ENCODE results near the gene MRPS23. TPM values are rescaled to one million over a fixed set of nuclear protein-coding genes. Genes with fewer than 3 reads are reported as not detected.
A peak's percentile ranks its signal among the peaks of the same experiment; 100 is the strongest.

MRPS23 gene
- total and polyA plus RNA-seq, 9 of the 15 experiments (the other 6 are each of a cell fraction or from before 2014, with no cell fraction given): 59.1 to 298 (median 98.8) TPM

DNA sequence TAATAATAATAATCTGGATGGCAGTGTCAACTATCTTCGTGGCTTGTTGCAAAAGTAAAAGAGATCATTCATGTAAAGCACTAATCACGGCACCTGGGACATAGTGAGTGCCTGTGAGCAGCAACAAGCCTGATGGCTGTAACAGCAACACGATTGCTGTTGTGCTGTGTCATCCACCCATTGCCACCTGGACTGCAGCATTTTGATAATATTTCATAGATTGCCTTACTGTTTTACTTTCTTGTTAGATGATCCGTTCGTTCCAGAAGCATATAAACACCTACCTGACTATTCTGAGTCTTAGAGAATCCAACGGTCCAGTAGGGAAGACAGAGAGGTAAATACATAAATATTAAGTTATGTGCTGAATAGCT, 3.1 kb upstream of the MRPS23 start (continued):
- no peak for TF ChIP-seq HNRNPK (IDR thresholded peaks at IDR 0.05; ENCODE audit: low read depth, low read length, poor library complexity, severe bottlenecking)
- TF ChIP-seq ARID1B (IDR thresholded peaks at IDR 0.05): peak; percentile 32; the same call in 1 of the 2 replicates
- TF ChIP-seq, protein P1, sequence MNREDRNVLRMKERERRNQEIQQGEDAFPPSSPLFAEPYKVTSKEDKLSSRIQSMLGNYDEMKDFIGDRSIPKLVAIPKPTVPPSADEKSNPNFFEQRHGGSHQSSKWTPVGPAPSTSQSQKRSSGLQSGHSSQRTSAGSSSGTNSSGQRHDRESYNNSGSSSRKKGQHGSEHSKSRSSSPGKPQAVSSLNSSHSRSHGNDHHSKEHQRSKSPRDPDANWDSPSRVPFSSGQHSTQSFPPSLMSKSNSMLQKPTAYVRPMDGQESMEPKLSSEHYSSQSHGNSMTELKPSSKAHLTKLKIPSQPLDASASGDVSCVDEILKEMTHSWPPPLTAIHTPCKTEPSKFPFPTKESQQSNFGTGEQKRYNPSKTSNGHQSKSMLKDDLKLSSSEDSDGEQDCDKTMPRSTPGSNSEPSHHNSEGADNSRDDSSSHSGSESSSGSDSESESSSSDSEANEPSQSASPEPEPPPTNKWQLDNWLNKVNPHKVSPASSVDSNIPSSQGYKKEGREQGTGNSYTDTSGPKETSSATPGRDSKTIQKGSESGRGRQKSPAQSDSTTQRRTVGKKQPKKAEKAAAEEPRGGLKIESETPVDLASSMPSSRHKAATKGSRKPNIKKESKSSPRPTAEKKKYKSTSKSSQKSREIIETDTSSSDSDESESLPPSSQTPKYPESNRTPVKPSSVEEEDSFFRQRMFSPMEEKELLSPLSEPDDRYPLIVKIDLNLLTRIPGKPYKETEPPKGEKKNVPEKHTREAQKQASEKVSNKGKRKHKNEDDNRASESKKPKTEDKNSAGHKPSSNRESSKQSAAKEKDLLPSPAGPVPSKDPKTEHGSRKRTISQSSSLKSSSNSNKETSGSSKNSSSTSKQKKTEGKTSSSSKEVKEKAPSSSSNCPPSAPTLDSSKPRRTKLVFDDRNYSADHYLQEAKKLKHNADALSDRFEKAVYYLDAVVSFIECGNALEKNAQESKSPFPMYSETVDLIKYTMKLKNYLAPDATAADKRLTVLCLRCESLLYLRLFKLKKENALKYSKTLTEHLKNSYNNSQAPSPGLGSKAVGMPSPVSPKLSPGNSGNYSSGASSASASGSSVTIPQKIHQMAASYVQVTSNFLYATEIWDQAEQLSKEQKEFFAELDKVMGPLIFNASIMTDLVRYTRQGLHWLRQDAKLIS (CRISPR knock-in tag; IDR thresholded peaks at IDR 0.05): no peak
- no peak for TF ChIP-seq ETS2 (tag; IDR thresholded peaks at IDR 0.05; ENCODE audit: borderline replicate concordance, poor library complexity, severe bottlenecking)
- TF ChIP-seq TCF3 (CRISPR knock-in tag; IDR thresholded peaks at IDR 0.05): peak; percentile 27
- TF ChIP-seq DNMT1 (IDR thresholded peaks at IDR 0.05): no peak
- peak; percentile 52; the same call in 1 of the 2 replicates for TF ChIP-seq MAFK (IDR thresholded peaks at IDR 0.05; ENCODE audit: low read length)
- peak; percentile 71 for TF ChIP-seq MAFG (tag; conservative IDR thresholded peaks at IDR 0.05)
- peak; percentile 60 to 65; a peak in 3 of 4 replicates for TF ChIP-seq FOXK2 (conservative IDR thresholded peaks at IDR 0.05 in 1 of 2, IDR thresholded peaks at IDR 0.05 in 1 of 2; ENCODE audit: low read depth in 2 of 2)
- no peak for TF ChIP-seq ZNF764 (CRISPR knock-in tag; IDR thresholded peaks at IDR 0.05; ENCODE audit: low read depth)
- TF ChIP-seq ZFP30 (CRISPR knock-in tag; IDR thresholded peaks at IDR 0.05; ENCODE audit: borderline replicate concordance): no peak
- TF ChIP-seq DPF2 (IDR thresholded peaks at IDR 0.05): peak; percentile 52
- TF ChIP-seq PML (IDR thresholded peaks at IDR 0.05; ENCODE audit: low read length): no peak
- peak; percentile 83 for TF ChIP-seq C11orf30 (IDR thresholded peaks at IDR 0.05; ENCODE audit: low read depth)
- TF ChIP-seq NFE2L1 (tag; IDR thresholded peaks at IDR 0.05; ENCODE audit: borderline replicate concordance, low read depth): peak; percentile 38; the same call in 1 of the 2 replicates
- TF ChIP-seq RCOR1 (IDR thresholded peaks at IDR 0.05; ENCODE audit: borderline replicate concordance in 1 of 2, low read depth in 2 of 2, low read length in 2 of 2): 0 out of 4 replicates have a peak, but pooled peaks of 1 of the 2 experiments have one; percentile 5
- TF ChIP-seq PHB (CRISPR knock-in tag; IDR thresholded peaks at IDR 0.05): no peak
- TF ChIP-seq MAFF (IDR thresholded peaks at IDR 0.05; ENCODE audit: low read length): peak; percentile 75
- TF ChIP-seq NFE2 (IDR thresholded peaks at IDR 0.05; ENCODE audit: low read depth): peak; percentile 95
- TF ChIP-seq, protein P2, sequence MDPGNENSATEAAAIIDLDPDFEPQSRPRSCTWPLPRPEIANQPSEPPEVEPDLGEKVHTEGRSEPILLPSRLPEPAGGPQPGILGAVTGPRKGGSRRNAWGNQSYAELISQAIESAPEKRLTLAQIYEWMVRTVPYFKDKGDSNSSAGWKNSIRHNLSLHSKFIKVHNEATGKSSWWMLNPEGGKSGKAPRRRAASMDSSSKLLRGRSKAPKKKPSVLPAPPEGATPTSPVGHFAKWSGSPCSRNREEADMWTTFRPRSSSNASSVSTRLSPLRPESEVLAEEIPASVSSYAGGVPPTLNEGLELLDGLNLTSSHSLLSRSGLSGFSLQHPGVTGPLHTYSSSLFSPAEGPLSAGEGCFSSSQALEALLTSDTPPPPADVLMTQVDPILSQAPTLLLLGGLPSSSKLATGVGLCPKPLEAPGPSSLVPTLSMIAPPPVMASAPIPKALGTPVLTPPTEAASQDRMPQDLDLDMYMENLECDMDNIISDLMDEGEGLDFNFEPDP (CRISPR knock-in tag; IDR thresholded peaks at IDR 0.05): no peak
- TF ChIP-seq PPARD (CRISPR knock-in tag; IDR thresholded peaks at IDR 0.05): no peak

All from K562 (cell line).